Activated T-cell treated with anti-CD3 and anti-CD28 coated beads for 1 hour (primary cell): ENCODE data around the gene REL.

Source experiments
- DNase-seq: peaks from one replicate; pipeline ENCODE4 v3.0.0-alpha.2; 2020; ENCODE audit warnings: low read depth

Gene REL

DNA sequence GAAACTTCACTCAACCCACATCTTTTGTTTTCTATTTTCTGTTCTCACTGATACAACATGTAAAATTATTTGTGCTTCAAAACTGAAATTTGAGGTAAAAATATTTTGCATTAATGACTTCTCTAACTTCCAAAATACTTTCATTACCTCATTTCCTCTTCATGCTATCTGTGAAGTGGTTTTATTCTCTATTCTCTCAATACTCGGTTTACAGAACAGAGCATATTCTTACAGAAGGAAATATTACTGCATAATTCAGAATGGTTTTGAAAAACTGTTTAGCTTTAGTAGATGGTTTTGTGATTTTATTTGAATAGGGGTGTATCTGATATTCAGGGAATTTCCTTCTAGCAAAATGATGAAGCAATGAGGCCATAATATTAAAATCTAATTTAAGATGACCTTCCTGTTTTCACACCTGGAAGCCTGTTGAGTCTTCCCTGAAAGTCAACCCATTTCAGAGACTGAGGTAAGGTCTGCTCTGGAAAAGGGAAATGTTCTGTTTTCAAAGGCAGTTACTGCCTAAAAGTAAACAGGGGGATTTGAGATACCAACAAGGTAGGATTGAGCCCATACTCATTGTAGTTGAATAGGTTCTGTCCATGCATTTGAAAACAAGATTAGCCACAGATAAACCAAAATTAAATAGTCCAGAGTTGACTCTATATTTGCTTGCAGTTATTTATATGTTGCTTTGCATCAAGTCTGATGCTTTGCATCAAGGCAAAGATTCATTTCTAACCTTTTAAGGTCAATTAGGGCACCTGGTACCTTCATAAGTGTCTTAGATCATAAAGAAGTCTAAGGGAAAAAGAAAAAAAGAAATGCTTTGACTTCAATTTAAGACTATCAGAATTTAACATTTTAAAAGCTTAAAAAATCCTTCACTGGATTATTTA is 85.4 kb downstream of the REL start:
- DNase-seq, result no peak

DNA sequence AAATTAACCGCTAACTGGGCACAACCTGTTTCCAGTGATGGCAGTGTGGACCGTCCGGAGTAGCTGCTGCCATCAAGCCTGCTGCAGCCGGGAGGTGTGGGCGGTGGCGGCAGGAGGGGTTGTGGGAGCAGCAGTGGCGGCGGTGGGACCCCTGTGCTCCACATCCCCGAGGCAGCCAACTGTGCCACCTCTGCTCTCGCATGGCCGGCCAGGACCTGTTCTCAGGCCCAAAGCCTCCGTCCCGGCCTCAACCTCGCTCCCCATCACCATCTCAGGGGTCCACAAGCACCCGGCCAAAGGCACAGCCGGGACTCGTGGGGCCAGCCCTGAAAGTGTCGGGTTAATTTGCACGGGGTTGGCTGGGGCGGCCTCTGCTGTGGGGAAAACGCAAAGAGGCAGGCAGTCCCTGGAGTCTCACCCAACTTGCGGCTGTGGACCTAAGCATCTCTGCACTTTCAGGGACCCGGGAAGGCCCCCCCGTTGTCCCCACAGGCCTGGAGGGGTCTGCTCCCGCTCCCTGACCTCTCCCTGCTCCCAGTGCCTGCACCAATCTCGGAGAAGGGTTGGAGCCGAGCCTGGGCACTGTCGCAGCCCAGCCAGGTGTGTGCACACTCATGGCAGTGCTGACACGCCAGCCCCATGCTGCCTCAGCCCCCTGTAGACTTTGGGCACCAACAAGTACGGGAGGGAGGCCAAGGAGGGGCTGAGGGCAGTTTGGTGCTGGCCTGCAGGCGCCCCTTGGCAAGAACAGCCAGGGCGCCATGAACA is 91.7 kb downstream of the REL start:
- no peak for DNase-seq

GRCh38 chr2:60973705-60974104 is 92.3 kb downstream of the REL start:
- no peak for DNase-seq

DNA sequence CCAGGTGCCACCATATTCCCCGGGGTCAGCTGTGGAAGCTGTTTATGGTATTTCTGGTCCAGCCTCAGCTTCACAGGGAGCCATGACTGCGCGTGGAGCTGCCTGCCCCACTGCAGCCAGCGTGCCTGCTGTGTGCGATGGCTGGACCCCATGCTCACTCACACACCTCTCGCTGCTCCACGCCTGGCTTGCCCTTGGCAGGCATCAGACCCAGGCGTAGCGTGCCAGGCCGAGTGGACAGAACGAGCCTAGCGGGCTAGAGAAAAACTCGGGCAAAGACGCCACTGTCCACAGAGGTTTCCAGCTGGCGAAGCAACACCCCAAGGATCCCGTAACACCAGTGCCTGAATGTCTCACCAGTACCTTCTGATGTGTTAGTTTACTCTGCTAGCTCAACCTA is 93.3 kb downstream of the REL start:
- DNase-seq, result no peak
